ENCODE measurements around the gene LIPT1.
A peak's percentile ranks its signal among the peaks of the same experiment; 100 is the strongest.

Gene LIPT1

DNA sequence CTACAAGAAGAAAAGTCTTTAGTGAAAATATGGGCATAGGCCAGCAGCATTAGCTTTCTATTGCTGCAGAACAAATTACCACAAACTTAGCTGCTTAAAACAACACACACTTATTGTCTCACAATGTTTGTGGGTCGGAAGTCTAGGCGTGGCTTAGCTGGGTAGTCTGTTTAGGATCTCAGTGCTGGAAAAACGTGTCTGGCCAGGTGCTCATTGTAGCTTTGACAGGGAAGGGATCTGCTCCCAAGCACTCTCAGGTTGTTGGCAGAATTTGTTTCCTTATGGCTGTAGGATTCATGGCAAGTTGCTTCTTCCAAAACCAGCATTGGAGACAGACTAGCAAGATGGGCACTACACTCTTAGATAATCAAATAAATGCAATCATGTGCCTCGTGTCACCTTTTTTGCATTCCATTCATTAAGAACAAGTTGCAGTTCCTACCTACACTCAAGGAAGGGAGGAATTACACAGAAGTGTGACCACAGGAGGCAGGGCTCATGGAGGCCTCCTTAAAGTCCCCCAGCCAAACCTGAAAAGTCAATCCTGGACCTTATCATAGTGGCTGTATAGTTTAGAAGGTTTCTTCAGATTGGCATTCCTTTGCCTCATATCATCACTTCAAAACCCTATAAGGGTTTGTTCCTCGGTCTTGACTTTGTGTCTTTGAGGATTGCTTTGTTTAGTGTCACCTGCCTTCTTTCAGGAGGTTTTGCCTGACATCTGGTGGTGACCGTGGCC lies 43.5 kb downstream of the LIPT1 start:
- no peaks in the 10 kb centered on the region; the same call in 1 of the 2 replicates for H3K36me3 ChIP-seq (ENCODE audit: control insufficient read depth, insufficient read depth, low read length)
- H3K27me3 ChIP-seq (ENCODE audit: control insufficient read depth, insufficient read depth, low read length): no peaks in the 10 kb centered on the region
- no peak for DNase-seq (ENCODE audit: low read depth, low spot score)
- no peak overlapping the region for H3K4me3 ChIP-seq (ENCODE audit: low read length)
- no peak overlapping the region for H3K27ac ChIP-seq (ENCODE audit: low read length)
- H3K4me1 ChIP-seq (ENCODE audit: control insufficient read depth, insufficient read depth, low read length): no peaks in the 10 kb centered on the region
- WGBS (ENCODE audit: insufficient coverage, insufficient read length): no CpG with 5 or more reads among the region's 6 CpGs
- no peaks in the 10 kb centered on the region for H3K9me3 ChIP-seq (ENCODE audit: control insufficient read depth, insufficient read depth, low read length)

- no peaks in the 10 kb centered on the region; the same call in 1 of the 2 replicates for H3K36me3 ChIP-seq (ENCODE audit: control insufficient read depth, insufficient read depth, low read length)
- no peaks in the 10 kb centered on the region for H3K27me3 ChIP-seq (ENCODE audit: control insufficient read depth, insufficient read depth, low read length)
- no peak overlapping the region for H3K27ac ChIP-seq (ENCODE audit: low read length)
- no peak overlapping the region for H3K4me3 ChIP-seq (ENCODE audit: low read length)
- DNase-seq (ENCODE audit: low read depth, low spot score): no peak
- H3K4me1 ChIP-seq (ENCODE audit: control insufficient read depth, insufficient read depth, low read length): no peaks in the 10 kb centered on the region
- no peaks in the 10 kb centered on the region for H3K9me3 ChIP-seq (ENCODE audit: control insufficient read depth, insufficient read depth, low read length)
- WGBS (ENCODE audit: insufficient coverage, insufficient read length): no CpG with 5 or more reads among the region's 7 CpGs
Observed at GRCh38 chr2:99200076-99200800, 45.5 kb downstream of the LIPT1 start.

DNA sequence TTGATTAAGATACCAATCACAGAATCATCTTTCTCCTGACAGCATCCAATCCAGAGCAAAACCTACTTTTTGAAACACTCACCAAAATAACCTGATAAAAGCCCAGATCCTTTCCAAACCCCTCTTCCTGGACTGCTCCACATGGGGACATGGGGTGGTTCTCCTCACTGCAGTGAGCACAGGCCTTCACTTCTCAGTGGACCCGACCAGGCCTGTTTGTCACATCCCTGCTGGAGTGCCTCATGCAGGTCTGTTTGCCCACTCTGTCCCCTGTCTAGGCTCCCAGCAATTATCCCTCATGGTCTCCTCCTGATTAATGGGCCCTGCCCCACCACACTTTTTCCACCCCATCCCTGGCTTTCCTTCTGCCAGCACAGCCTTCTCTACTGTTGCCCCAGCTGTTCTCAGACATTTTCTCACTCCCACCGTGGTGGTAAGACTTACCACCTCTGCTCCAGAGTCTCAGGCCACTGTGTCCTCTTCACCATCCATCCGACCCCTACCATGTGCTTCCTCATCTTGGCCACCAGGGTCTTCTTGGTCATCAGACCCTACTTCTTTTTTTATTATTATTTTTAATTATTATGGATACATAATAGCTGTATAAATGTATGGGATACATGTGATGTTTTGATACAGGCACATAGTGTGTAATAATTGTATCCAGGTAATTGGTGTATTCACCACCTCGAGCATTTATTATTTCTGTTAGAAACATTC lies 47.4 kb downstream of the LIPT1 start:
- DNase-seq (ENCODE audit: low read depth, low spot score): no peak
- no CpG with 5 or more reads among the region's 4 CpGs for WGBS (ENCODE audit: insufficient coverage, insufficient read length)

DNA sequence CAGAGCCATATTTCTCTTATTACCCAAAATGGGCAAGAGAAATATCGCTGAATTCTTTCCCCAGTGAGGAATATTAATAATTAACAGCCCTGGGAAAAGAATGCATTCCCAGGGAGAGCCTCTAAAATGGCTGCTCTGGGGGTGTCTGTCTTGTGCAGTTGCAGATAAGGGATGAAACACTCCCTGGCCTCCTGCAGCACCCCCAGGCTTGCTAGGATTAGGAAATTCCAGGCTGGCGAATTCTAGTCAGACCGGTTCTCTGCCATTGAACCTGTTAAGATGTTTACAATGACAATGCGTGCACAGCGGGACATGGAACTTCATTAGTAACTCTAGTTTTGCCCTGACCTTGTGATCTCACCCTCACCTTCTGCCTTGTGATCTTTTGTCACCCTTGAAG lies 50.7 kb downstream of the LIPT1 start:
- peak; percentile 33 for DNase-seq (ENCODE audit: low read depth, low spot score)
- no peaks in the 10 kb centered on the region for H3K27me3 ChIP-seq (ENCODE audit: control insufficient read depth, insufficient read depth, low read length)
- no peak overlapping the region for H3K27ac ChIP-seq (ENCODE audit: low read length)
- WGBS (ENCODE audit: insufficient coverage, insufficient read length): no CpG with 5 or more reads among the region's 5 CpGs
- no peaks in the 10 kb centered on the region for H3K4me1 ChIP-seq (ENCODE audit: control insufficient read depth, insufficient read depth, low read length)
- H3K9me3 ChIP-seq (ENCODE audit: control insufficient read depth, insufficient read depth, low read length): no peaks in the 10 kb centered on the region
- no peaks in the 10 kb centered on the region for H3K36me3 ChIP-seq (ENCODE audit: control insufficient read depth, insufficient read depth, low read length)
- H3K4me3 ChIP-seq (ENCODE audit: low read length): no peak overlapping the region

More for the DNA sequence above, 47.4 kb downstream of the LIPT1 start:
- Histone ChIP-seq H3K4me1 (ENCODE audit: control insufficient read depth, insufficient read depth, low read length) (no peaks in the 10 kb centered on the region), H3K36me3 (ENCODE audit: control insufficient read depth, insufficient read depth, low read length) (no peaks in the 10 kb centered on the region), H3K4me3 (ENCODE audit: low read length) (no peak overlapping the region), H3K9me3 (ENCODE audit: control insufficient read depth, insufficient read depth, low read length) (no peaks in the 10 kb centered on the region), H3K27me3 (ENCODE audit: control insufficient read depth, insufficient read depth, low read length) (no peaks in the 10 kb centered on the region), H3K27ac (ENCODE audit: low read length) (no peak overlapping the region)

Measured in iPS DF 6.9 (cell line).